Measurements from ENCODE around the gene PPP1R15A.
"Not testable (repeated sequence)": the region's sequence is repeated elsewhere in the genome, so short reads cannot be mapped to it uniquely, and the experiment has no call there.

Gene PPP1R15A

GRCh38 chr19:48899781-48900476, 27.7 kb downstream of the PPP1R15A start, which contains the start of gene NUCB1:
NUCB1 (plus strand) TSS chr19:48900312; CDS start chr19:48900797, 485 bp downstream.
- Histone ChIP-seq H3K4me1 (ENCODE audit: insufficient read depth, low read length) (peaks cover 30% of the 10 kb centered on the region), H4K20me1 (ENCODE audit: insufficient read depth, low read length) (peaks cover 4% of the 10 kb centered on the region; the same call in 1 of the 2 replicates), H3K27ac (ENCODE audit: low read length) (peak within 1 kb of the TSS; percentile 87), H3K36me3 (ENCODE audit: insufficient read depth, low read length) (peaks cover 25% of the 10 kb centered on the region), H3K9me3 (ENCODE audit: insufficient read depth, low read length, severe bottlenecking) (no peaks in the 10 kb centered on the region), H3K79me2 (ENCODE audit: insufficient read depth, low read length) (peaks cover 40% of the 10 kb centered on the region), H3K27me3 (ENCODE audit: insufficient read depth, low read length, poor library complexity) (no peaks in the 10 kb centered on the region), H3K9ac (ENCODE audit: low read depth, low read length) (peak within 1 kb of the TSS; percentile 84), H2AFZ (ENCODE audit: low read depth, low read length) (peak within 1 kb of the TSS; percentile 79), H3K4me3 (ENCODE audit: low read depth in 1 of 2, low read length in 2 of 2) (peak within 1 kb of the TSS; percentile 85 to 90), H3K4me2 (ENCODE audit: insufficient read depth, low read length) (peak within 1 kb of the TSS; percentile 93)
- TF ChIP-seq EZH2 (IDR thresholded peaks at IDR 0.05; ENCODE audit: borderline replicate concordance, low read depth, low read length, severe bottlenecking) (no peak), CTCF (IDR thresholded peaks at IDR 0.05; ENCODE audit: borderline replicate concordance, extremely low read depth, low read length, poor library complexity, severe bottlenecking) (peak; percentile 26)
- ATAC-seq (ENCODE audit: insufficient read depth, low read depth) (peak; percentile 93), DNase-seq (peak; percentile 100)

GRCh38 chr19:48900477-48901406, 28.5 kb downstream of the PPP1R15A start:
- Histone ChIP-seq H4K20me1 (ENCODE audit: insufficient read depth, low read length) (peaks cover 4% of the 10 kb centered on the region; the same call in 1 of the 2 replicates), H3K36me3 (ENCODE audit: insufficient read depth, low read length) (peaks cover 33% of the 10 kb centered on the region), H3K27me3 (ENCODE audit: insufficient read depth, low read length, poor library complexity) (no peaks in the 10 kb centered on the region), H3K4me2 (ENCODE audit: insufficient read depth, low read length) (peak overlapping the region; percentile 93), H3K9me3 (ENCODE audit: insufficient read depth, low read length, severe bottlenecking) (no peaks in the 10 kb centered on the region), H3K79me2 (ENCODE audit: insufficient read depth, low read length) (peaks cover 45% of the 10 kb centered on the region), H3K4me3 (ENCODE audit: low read depth in 1 of 2, low read length in 2 of 2) (peak overlapping the region; percentile 85 to 90), H3K27ac (ENCODE audit: low read length) (peak overlapping the region; percentile 87), H2AFZ (ENCODE audit: low read depth, low read length) (peak overlapping the region; percentile 71), H3K9ac (ENCODE audit: low read depth, low read length) (peak overlapping the region; percentile 84), H3K4me1 (ENCODE audit: insufficient read depth, low read length) (peaks cover 30% of the 10 kb centered on the region)
- TF ChIP-seq CTCF (IDR thresholded peaks at IDR 0.05; ENCODE audit: borderline replicate concordance, extremely low read depth, low read length, poor library complexity, severe bottlenecking) (peak; percentile 3), EZH2 (IDR thresholded peaks at IDR 0.05; ENCODE audit: borderline replicate concordance, low read depth, low read length, severe bottlenecking) (no peak)
- peak; percentile 27; the same call in 2 of the 3 replicates for ATAC-seq (ENCODE audit: insufficient read depth, low read depth)
- peak; percentile 45 for DNase-seq

- peak overlapping the region; percentile 48; the same call in 1 of the 2 replicates for H3K4me2 ChIP-seq (ENCODE audit: insufficient read depth, low read length)
- H3K4me1 ChIP-seq (ENCODE audit: insufficient read depth, low read length), result peaks cover 30% of the 10 kb centered on the region
- not testable (repeated sequence) for DNase-seq; H3K9me3 ChIP-seq (ENCODE audit: insufficient read depth, low read length, severe bottlenecking); H2AFZ ChIP-seq (ENCODE audit: low read depth, low read length); H3K27me3 ChIP-seq (ENCODE audit: insufficient read depth, low read length, poor library complexity); H3K27ac ChIP-seq (ENCODE audit: low read length); H4K20me1 ChIP-seq (ENCODE audit: insufficient read depth, low read length); H3K9ac ChIP-seq (ENCODE audit: low read depth, low read length); ATAC-seq (ENCODE audit: insufficient read depth, low read depth)
- H3K36me3 ChIP-seq (ENCODE audit: insufficient read depth, low read length), result peaks cover 46% of the 10 kb centered on the region
- H3K79me2 ChIP-seq (ENCODE audit: insufficient read depth, low read length), result peaks cover 45% of the 10 kb centered on the region
- H3K4me3 ChIP-seq (ENCODE audit: low read depth in 1 of 2, low read length in 2 of 2), result 0 out of 4 replicates have a peak overlapping the region, but pooled peaks of 1 of the 2 experiments have one; percentile 15
These were observed 30.1 kb downstream of the PPP1R15A start for GRCh38 chr19:48902291-48902690.

- not testable (repeated sequence) for H2AFZ ChIP-seq (ENCODE audit: low read depth, low read length); H3K4me3 ChIP-seq (ENCODE audit: low read depth in 1 of 2, low read length in 2 of 2); H3K27ac ChIP-seq (ENCODE audit: low read length); H4K20me1 ChIP-seq (ENCODE audit: insufficient read depth, low read length); H3K27me3 ChIP-seq (ENCODE audit: insufficient read depth, low read length, poor library complexity); ATAC-seq (ENCODE audit: insufficient read depth, low read depth); H3K9ac ChIP-seq (ENCODE audit: low read depth, low read length); H3K9me3 ChIP-seq (ENCODE audit: insufficient read depth, low read length, severe bottlenecking); H3K4me2 ChIP-seq (ENCODE audit: insufficient read depth, low read length); DNase-seq
- H3K36me3 ChIP-seq (ENCODE audit: insufficient read depth, low read length), result peaks cover 60% of the 10 kb centered on the region
- H3K4me1 ChIP-seq (ENCODE audit: insufficient read depth, low read length), result peaks cover 30% of the 10 kb centered on the region
- H3K79me2 ChIP-seq (ENCODE audit: insufficient read depth, low read length), result peaks cover 45% of the 10 kb centered on the region
These were observed 31.6 kb downstream of the PPP1R15A start for GRCh38 chr19:48903788-48904187.

Data from DND-41 (cell line).